ENCODE data around the gene MAN1C1.

GRCh38 chr1:25816112-25816718 lies 199.6 kb downstream of the MAN1C1 start:
- no peak for TF ChIP-seq CTCF (conservative IDR thresholded peaks at IDR 0.05; ENCODE audit: low read depth, low read length)
- TF ChIP-seq EZH2 (IDR thresholded peaks at IDR 0.05; ENCODE audit: low read length, unreplicated experiment), result no peak
- no peak for TF ChIP-seq EZH2phosphoT487 (IDR thresholded peaks at IDR 0.05; ENCODE audit: borderline replicate concordance, low read length)
